Ureter (tissue), 1 donor: ENCODE measurements around the gene GID8. TPM values are rescaled to one million over a fixed set of nuclear protein-coding genes. Genes with fewer than 3 reads are reported as not detected.

Experiments used
- DNase-seq: peaks from one replicate; pipeline ENCODE4 v3.0.0-alpha.2; 2020; ENCODE audit warnings: low spot score
- total RNA-seq: library from RNA; stranded (reverse); gene quantifications from one replicate; pipeline ENCODE4 v1.2.4, GENCODE V29; 2023
- donor health status: DM: yes; HTN: yes; CAD: no.

The GID8 gene
- total RNA-seq, 1 donor from 2014 or later = 43.1 TPM

DNA sequence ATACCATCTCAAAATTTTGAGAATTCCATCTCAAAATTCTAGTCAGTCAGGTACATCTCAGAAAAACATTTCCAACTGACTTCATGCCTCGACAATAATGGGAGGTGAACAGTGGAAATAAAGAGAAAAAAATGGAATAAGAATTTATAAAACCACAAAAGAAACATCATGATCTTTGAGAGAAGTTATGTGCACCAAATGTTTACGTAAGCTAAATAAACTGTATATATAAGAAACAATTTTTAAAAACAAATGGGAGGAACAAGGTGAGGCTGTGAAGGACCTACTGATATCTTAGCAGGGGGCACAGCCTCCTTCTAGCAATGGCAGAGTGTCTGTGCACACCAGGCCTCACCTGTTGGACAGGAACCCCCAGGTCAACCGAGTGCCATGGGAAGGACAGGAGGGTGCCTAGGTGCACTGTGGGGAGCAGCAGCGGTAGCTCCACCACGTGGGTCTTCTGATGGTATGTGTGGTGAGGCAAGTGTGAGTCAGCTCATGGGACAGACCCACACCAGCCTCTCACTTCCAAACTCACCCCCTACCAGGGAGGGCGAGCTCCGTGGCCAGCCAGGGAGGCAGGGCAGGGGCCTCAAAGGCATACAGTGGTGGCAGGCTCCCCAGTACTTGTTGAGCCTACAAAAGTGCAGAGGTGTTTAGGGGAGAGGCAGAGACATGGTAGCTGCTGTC lies 34.9 kb upstream of the GID8 start:
- no peak for DNase-seq

DNA sequence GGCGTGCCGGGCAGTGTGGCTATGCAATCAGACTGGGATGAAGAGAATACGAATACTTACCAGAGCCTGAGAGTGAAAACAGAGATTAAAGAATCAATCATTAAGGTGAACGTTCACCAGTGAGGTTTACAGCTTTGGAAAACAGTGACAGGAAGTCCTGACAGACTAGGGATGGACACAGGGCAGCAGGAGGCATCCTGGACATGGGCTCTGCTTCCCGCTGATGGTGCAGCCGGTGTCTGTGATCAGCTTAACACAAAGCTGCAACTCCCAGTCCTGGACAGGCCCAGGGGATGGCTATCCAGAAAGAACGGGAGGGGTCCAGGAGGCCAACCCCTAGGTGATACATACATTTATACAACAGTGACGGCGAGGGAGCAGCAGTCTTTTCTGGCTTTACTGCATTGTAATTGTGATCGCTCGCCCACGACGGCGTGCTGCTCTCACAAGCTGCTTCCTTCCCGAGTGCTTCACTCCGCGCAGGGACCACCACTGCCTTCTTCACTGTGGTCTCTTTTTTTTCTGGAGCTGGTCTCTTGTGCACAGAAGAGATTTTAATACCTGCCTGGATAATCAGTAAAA lies 32.3 kb upstream of the GID8 start:
- no peak for DNase-seq

DNA sequence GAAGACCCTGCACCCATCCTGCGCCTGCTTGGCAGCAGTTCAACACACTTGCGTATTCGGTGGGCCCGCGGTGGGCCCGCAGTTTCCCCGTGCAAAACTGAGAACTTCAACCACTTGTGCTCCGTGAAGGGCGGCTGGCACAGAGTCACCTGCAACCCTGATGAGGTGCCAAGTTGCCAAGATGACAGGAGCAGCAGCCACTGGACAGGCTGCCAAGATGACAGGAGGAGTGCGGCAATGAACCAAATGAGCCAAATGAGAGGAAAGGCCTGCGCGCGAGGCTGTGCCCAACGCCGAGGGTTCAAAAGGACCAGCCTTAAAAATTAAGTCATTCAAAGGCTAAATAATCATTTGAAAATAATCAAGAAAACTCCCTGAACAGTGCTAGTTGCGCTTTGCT lies 31.7 kb upstream of the GID8 start:
- no peak for DNase-seq

DNA sequence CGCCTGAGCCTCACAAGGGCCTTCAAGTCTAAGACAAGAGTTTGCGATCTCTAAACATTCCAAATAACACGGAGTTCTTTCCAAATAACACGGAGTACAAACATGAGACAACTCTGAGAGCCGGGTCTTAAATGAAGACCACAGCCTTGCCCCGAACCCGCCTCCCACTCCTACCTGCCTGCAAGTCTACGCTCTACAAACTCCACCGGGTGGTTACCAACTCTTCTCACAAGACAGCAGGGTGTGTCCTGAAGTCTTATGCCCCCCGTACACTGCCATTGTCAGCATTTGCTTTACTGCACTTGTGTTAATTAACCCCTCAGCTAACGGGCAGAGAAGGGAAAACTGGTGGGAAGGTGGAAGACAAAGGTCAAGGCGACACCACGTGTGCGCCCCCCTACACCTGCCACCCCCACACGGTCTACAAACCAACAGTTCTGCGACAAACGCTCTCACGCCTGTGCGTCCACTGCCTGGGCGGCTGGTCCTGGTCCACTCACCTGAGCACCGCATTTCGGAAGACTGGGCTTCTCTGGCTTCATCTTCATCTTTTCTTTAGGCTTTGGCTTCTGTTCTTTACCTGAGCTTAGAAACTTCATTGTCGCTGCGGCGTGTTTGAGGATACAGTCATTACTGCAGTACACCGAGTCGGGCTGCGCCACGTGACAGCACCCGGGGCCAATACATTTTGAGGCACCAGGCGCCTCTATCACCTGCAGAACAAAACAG lies 31.1 kb upstream of the GID8 start:
- no peak for DNase-seq

DNA sequence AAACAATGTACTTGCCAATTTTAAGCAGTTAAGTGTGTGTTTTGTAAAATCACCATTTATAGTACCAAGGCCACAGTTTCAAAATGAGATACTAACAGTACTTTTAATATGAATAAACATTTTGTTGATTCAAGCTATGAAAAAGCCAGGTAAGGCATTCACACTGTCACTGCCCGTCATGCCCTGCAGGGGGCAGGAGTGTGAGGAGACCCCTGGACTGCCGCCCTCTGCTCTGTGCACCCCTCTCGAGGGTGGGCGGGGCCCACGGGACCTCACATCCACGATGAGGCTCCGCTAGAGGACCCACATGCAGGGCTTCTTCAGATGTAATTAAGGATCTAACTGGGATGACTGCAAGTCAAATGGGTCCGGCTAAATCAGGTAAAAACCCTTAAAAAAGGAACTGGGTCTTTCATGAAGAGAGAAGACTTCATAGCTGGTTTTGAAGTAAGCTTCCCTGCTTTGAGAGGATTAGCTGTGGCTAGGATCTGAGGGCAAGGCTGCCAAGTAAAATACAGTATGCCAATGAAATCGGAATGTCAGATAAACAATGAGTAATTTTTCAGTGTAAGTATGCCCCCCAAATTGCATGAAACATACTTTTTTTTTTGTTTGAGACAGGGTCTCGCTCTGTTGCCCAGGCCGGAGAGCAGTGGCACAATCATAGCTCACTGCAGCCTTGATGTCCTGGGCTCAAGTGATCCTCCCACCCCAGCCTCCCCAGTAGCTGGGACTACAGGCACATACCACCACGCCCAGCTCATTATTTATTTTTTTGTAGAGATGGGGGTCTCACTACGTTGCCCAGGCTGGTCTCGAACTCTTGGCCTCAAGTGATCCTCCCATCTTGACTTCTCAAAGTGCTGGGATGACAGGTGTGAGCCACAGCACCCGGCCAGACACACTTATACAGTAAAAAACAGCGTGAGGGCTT lies 30.3 kb upstream of the GID8 start:
- no peak for DNase-seq

DNA sequence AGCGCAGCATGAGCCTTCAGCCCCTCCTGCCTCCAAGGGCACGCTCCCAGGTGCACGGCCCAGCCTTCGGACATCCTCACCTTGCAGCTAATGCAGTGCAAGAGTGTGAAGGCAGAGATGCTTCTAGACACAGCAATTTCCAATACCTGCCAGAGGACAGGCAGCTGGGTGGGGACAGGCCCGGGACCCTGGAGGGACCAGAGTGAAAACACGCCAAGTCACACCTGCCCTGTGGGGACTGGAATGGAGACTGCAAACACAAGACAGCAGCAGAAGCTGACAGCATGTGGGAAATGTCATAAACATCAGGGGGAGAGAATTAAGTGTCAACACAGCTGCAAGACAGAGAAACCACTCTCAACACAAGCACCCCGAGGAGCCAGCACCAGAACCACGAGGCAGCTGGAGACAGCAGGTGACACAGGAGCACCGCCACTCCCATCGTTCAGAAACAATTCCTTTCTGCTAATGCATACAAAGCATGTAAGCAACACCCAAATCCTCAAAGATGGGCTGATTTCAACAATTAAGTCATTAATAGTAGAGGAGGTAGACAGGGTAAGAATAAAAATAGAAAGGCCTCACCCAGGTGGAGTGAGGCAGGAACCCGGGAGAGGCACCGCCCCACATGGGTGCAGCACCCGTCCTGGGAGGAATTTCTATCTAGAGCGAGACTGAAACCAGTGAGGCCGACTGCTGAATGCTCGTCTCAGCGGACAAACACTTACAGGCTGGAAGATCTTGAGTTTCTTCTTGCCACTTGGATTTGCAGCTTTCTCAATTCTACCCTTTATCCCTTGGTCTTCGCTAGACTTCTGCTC lies 28.8 kb upstream of the GID8 start:
- no peak for DNase-seq

DNA sequence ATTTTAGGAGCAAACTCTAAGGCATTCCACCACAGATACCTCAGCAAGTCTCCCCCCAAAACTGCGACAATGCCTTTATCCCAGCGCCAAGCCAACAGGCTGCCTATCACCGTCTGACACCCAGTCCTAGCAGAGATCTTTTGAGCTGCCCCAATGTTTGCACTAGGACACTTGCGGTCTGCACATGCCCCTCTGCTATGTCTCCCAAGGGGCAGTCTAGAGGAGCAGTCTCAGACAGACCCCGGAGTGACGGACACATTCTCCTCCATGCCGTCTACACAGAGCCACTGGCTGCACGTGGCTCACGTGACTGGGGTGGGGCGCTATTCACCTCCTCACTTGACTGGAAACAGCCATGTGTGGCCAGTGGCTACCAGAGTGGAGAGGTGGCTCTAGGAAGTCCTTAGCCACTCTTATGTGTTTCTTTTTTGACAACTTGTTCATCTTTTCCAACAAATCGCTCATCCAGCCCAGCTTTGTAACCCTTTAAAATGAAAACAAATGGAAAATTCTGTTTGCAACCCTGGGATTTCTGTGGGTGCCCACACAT lies 27.7 kb upstream of the GID8 start:
- no peak for DNase-seq

DNA sequence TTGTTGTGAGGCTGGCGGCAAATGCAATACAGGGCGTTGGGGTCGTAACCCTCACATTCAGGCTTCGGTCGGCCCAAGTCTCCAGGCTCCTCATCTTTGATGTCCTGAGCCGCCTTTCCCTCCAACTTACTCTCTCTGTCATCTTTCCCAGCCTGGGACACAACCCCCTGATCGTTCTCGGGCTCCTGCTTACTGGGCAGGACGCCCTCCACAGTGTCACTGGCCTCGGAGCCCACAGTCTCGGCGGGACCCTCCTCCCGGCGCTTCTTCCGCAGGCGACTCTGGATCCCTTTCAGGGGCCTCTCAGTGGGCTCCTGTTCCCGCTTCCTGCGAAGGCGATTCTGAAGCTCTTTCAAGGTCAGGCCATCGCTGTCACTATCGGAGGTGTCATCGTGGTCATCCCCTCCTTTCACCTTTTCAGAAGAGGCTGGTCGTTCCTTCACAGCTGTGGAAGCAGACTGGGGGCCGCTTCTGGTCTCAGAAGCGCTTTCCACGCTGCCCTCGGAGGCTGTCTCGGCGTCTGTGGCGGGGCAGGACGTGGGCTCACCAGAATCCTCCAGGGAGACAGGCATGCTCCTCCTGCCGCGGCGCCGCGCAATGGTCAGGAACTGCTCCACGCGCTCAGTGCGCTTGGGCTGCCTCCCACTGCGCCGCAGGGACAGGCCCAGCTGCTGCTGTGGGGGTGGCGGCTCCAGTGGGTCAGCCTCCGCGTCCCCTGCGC lies 27.0 kb upstream of the GID8 start:
- DNase-seq = no peak

DNA sequence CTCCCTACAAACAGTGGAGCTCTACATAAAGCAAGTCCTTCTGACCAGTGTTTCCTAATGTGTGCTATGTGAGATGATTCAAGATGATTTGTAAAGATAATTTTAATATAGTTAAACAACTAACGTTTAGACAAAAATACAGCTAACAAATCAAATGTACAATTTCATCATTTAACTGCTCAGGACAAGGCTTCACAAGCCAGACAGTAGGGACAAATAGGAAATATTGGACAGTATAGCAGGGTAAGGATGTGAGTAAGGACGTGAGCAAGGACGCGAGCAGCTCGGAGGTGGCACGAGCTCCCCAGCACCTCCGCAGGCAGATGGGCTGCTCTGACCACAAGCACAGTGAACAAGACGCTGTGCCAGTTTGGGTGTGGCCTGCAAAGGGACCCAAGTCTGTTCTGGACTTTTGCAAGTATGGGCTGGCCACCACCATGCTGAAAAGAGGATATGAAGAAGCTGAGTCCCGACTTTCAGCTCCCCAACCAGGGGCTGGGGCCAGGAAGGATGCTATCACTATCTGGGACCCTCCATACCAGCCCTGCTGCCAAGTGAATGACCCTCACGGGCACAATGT lies 26.2 kb upstream of the GID8 start:
- no peak for DNase-seq

DNA sequence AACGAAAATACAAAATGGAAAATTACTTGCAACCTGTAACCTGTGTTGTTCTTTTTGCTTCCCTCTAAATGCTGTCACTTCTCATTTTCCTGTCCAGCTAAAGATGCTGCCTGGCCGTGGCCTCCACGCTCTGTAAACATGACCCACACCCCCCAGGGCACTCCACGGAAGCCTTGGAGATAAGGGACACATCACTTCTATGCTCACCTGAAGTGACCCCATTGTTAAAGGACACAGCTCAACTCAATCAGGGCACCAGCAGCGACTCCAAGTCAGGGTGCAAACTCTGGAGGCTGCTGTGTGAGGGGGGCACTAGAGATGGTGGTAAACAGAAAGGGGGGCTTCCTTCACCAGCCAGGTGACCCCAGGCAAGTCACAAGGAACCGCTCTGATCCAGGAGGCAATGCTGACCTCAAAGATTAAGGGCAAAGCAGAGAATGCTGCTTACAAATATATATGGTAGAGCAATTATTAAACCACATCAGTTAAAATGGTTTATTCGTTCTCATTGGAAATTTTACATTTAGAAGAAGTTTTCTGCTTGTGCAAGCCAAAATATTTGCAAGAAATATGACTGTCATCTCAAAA lies 24.8 kb upstream of the GID8 start:
- DNase-seq = no peak

DNA sequence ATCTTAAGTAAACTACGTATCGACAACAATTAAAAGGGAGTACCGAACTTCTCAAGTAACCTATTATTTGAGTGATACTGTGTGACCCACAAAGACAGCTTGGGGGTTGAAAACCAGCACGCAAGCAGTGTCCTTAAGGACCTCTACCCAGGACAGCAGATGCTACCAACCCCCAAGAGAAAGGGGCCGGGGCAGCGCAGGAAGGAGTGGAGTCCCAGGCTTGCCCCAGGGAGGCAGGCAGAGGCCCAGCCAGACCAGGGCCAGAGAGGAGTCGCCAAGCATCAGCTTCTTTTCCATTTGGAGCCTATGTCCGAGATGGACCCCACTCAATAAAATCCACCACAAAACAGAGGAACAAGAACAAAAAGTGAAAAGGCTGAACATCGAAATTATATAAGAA lies 23.5 kb upstream of the GID8 start:
- DNase-seq = no peak

DNA sequence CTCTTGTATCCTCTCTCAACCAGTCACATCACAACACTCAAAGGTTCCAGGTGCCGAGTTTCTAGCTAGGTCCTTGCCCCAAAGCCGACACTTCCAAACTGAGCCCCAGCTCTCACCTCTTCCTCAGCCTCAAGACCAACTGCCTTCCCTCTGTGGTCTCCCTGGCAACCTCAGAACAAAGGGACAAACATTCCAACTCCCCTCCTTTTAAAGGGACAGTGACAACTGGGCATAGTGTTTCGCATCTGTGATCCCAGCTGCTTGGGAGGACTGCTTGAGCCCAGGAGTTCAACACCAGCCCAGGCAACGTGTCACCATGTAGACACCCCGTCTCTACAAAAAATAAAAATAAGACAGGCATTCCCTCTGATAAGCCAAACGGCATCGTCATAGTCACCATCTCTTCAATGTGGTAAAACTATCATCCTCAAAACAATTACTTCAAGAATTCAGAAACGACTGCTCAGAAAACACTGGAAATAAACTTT lies 22.9 kb upstream of the GID8 start:
- DNase-seq = no peak

DNA sequence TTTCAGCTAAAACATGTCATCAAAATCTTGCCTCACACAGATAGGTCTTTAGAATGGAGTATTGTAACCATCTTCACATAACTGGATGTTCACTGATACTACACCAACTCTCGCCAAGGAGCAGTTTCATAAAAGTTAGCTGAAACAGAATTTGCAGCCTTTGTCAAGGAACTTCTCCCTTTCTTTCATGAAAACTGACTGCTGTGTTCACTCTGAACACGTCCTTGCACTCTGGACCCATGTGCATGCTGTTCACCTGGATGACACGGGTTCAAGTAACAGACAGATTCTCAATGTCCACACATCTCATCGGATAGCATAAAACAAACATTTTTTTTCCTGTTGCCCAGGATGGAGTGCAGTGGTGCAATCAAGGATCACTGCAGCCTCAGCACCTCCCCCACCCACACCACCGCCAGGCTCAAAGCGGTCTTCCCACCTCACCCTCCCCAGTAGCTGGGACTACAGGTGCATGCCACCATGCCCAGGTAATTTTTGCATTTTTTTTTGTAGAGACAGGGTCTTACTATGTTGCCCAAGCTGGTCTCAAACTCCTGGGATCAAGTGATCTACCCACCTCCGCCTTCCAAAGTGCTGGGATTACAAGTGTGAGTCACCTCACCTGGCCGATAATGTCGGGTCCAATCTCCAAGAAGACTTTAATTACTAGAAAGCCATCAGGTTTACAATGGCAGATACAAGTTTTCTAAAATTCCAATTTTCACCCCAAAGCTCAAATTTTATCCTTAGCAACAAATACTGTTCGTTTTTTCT lies 21.1 kb upstream of the GID8 start:
- no peak for DNase-seq

DNA sequence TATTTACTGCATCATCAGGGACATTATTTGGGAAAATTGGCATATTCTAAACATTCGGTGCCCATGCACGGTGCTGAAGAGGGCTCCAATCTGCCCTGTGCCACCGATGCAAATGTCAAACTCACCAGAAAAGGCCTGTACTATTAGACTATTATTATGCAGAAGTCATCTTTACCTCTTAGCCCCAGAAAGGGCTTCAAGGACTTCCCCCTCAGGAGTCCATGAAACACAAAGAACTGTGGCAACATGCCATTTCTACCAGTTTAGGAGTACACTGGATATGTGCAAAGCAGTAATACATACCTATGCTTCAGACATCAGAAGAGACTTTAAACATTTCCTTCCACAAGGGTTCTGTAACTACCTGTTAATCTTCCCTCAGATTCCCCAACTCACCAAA lies 20.2 kb upstream of the GID8 start:
- no peak for DNase-seq

DNA sequence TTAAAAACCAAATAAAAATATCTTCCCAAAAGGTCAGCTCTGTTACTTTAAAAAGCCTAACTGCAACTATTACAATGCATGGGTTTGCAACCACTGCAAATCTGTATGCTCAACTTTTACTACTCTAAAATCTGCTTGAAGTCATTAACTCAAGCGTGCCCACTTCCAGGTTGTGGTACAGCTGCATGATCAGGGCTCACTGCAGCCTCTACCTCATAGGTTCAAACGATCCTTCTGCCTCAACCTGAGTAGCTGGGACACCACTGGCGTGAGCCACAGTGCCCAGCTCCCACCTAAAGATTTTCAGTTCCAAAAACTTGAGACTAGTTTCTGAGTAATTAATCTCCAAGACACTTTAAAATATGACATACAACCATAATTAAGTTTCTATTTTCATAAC lies 19.8 kb upstream of the GID8 start:
- no peak for DNase-seq

DNA sequence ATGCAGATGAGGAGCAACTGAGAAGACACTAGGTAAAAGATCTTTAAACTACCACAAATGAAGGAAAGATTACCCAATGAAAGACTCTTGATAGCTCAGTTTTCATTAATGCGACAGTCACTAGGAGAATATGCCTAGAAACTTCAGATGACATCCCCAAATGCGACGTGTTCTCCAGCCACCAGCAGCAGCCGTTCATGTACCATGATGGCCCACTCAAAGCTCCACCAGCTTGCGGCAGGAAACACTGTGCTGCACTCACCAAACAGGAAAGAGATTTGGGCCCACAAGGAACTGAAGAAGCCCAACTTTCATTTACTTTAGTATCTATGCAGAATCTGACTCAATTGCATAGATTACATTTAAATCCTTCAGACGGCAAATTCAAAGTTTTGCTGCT lies 19.1 kb upstream of the GID8 start:
- no peak for DNase-seq

DNA sequence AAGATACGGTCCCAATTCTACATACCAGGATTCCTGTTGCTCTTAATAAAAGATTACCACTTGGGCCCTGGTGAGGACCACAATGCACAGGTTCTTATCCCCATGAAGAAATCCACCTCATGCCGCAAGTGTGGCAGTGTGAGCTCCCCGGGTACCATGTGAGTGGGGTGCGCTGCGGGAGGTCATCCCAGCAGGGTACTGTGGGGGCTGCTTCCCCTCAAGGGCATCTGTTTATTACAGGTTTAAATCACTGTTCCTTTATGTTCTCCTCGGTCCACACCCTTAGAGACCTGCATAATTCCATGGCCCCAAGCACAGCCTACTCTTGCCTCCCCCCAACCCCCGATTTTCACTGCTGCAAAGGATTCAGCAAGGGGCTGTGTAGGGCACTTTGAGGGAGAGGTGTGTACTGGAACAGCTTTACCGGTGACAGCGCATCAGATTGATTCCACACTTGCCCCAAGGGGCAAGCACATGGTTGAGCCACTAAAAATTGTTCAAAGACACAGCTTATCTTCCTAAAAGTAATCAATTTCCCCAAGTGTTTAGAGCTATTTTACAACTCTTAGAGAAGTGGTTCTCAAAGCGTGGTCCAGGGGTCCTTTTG lies 17.8 kb upstream of the GID8 start:
- DNase-seq = no peak

DNA sequence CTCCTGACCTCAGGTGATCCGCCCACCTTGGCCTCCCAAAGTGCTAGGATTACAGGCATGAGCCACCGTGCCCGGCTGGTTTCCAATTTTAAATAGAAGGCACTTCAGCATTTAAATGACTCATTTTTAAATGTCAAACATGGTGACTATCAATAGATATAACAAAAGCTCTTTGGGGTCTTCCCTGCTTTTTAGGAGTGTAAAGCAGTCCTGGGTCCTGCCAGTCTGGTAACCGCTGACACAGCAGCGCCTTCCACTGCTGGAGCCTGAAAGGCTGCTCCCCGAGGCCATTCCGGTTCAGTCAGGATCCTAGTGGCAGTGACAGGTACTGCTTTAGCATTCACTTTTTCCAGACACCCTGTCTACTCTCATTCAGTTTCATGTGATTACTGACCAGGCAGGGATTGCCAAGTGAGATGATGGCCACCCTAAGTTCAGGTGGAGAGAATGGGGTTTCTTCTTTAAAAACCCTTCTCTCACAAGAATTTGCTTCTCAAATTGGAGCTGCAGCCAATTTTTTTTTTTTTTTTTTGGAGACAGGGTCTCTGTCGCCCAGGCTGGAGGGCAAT lies 16.7 kb upstream of the GID8 start:
- no peak for DNase-seq
